HepG2 (cell line): ENCODE data around the gene AHCY. TPM values are rescaled to one million over a fixed set of nuclear protein-coding genes. Genes with fewer than 3 reads are reported as not detected.
A peak's percentile ranks its signal among the peaks of the same experiment; 100 is the strongest.

Experiments used
- HMGXB3 ChIP-seq: sonication (generic); formaldehyde crosslinking; IDR thresholded peaks from 2 replicates; pipeline ENCODE4 v1.4.0; 2020; ENCODE audit warnings: missing genetic modification reagents, borderline replicate concordance
- HNF4A ChIP-seq: sonication (generic); formaldehyde crosslinking; IDR thresholded peaks from 2 replicates; pipeline ENCODE4 v1.4.0; 2020; ENCODE audit warnings: missing genetic modification reagents
- MAX ChIP-seq: IDR thresholded peaks from 2 replicates; pipeline ENCODE4 v1.6.1; 2012; ENCODE audit warnings: inconsistent platforms
- NFIC ChIP-seq: IDR thresholded peaks from 2 replicates; pipeline ENCODE4 v1.6.1; 2012; ENCODE audit warnings: mild to moderate bottlenecking, low read length, inconsistent platforms
- RXRB ChIP-seq: IDR thresholded peaks from 2 replicates; pipeline ENCODE4 v1.6.1; 2016; ENCODE audit warnings: borderline replicate concordance, missing genetic modification reagents, missing compliant biosample characterization
- TOE1 ChIP-seq: sonication (generic); formaldehyde crosslinking; IDR thresholded peaks from 2 replicates; pipeline ENCODE4 v1.4.0; 2020; ENCODE audit warnings: mild to moderate bottlenecking, missing genetic modification reagents
- ZFP90 ChIP-seq: sonication (generic); formaldehyde crosslinking; IDR thresholded peaks from 2 replicates; pipeline ENCODE4 v1.8.0; 2022; ENCODE audit warnings: missing genetic modification reagents, mild to moderate bottlenecking, inconsistent platforms, borderline replicate concordance
- ZFP91 ChIP-seq: sonication (generic); formaldehyde crosslinking; IDR thresholded peaks from 2 replicates; pipeline ENCODE4 v1.9.0; 2022; ENCODE audit warnings: missing genetic modification reagents, mild to moderate bottlenecking, borderline replicate concordance
- ZNF367 ChIP-seq: sonication (generic); formaldehyde crosslinking; IDR thresholded peaks from 2 replicates; pipeline ENCODE4 v1.4.0; 2020; ENCODE audit warnings: missing genetic modification reagents, borderline replicate concordance
- ZNF512B ChIP-seq: sonication (generic); formaldehyde crosslinking; IDR thresholded peaks from 2 replicates; pipeline ENCODE4 v1.5.1; 2020; ENCODE audit warnings: missing genetic modification reagents, mild to moderate bottlenecking, borderline replicate concordance
- ZNF513 ChIP-seq: sonication (generic); formaldehyde crosslinking; conservative IDR thresholded peaks from 2 replicates; pipeline ENCODE4 v1.5.0; 2020; ENCODE audit warnings: missing genetic modification reagents
- ZNF784 ChIP-seq: sonication (generic); formaldehyde crosslinking; IDR thresholded peaks from 2 replicates; pipeline ENCODE4 v1.5.1; 2020; ENCODE audit warnings: missing genetic modification reagents, mild to moderate bottlenecking, borderline replicate concordance
- ZSCAN29 ChIP-seq: sonication (generic); formaldehyde crosslinking; conservative IDR thresholded peaks from 2 replicates; pipeline ENCODE4 v1.4.0; 2020; ENCODE audit warnings: mild to moderate bottlenecking, missing genetic modification reagents
- polyA plus RNA-seq, 8 experiments: library from polyadenylated mRNA; depleted of rRNA in 3 of 8; stranded (reverse) in 7 of 8; unstranded in 1 of 8; fragments of >200 nt; fragmentation: Illumina TruSeq in 4 of 8; extraction: Trizol in 4 of 8; gene quantifications; 2 replicates each; pipeline versions ENCODE4 v1.2.1 to v1.2.3, GENCODE V29; 2011 to 2016; ENCODE audit warnings: low read depth in 4 of 8, missing spikeins in 1 of 8, mixed read lengths in 1 of 8; ENCODE audit not compliant: insufficient read depth in 1 of 8
- total RNA-seq, 5 experiments: library from RNA; depleted of rRNA; stranded (reverse); fragments of >200 nt; fragmentation: Illumina TruSeq; extraction: Trizol; gene quantifications; 2 replicates each; pipeline ENCODE4 v1.2.3, GENCODE V29; 2016; ENCODE audit warnings: low read depth in 1 of 5
- TF ChIP-seq, protein P1 (sequence below): IDR thresholded peaks from 2 replicates; pipeline ENCODE4 v1.6.1; 2016; ENCODE audit warnings: mild to moderate bottlenecking

AHCY gene
- total and polyA plus RNA-seq, 2 of the 13 experiments (the other 11 are each of a cell fraction or from before 2014, with no cell fraction given): 407 to 419 TPM

GRCh38 chr20:34334654-34335407, 31.7 kb upstream of the AHCY start (continued):
- TF ChIP-seq ZNF784 (CRISPR knock-in tag): no peak
- TF ChIP-seq NFIC: no peak
- TF ChIP-seq RXRB: peak; percentile 32; the same call in 1 of the 2 replicates
- 0 out of 2 replicates have a peak, but pooled peaks have one; percentile 19 for TF ChIP-seq ZFP91 (CRISPR knock-in tag)
- no peak for TF ChIP-seq TOE1
- TF ChIP-seq ZSCAN29 (CRISPR knock-in tag): 0 out of 2 replicates have a peak, but pooled peaks have one; percentile 42
- TF ChIP-seq ZNF367 (CRISPR knock-in tag): no peak
- TF ChIP-seq HNF4A (CRISPR knock-in tag): peak; percentile 38
- no peak for TF ChIP-seq ZNF512B (CRISPR knock-in tag)
- 0 out of 2 replicates have a peak, but pooled peaks have one; percentile 53 for TF ChIP-seq HMGXB3 (CRISPR knock-in tag)
- 0 out of 2 replicates have a peak, but pooled peaks have one; percentile 13 for TF ChIP-seq ZNF513 (CRISPR knock-in tag)
- TF ChIP-seq MAX: no peak
- no peak for TF ChIP-seq ZFP90 (CRISPR knock-in tag)
- TF ChIP-seq, protein P1, sequence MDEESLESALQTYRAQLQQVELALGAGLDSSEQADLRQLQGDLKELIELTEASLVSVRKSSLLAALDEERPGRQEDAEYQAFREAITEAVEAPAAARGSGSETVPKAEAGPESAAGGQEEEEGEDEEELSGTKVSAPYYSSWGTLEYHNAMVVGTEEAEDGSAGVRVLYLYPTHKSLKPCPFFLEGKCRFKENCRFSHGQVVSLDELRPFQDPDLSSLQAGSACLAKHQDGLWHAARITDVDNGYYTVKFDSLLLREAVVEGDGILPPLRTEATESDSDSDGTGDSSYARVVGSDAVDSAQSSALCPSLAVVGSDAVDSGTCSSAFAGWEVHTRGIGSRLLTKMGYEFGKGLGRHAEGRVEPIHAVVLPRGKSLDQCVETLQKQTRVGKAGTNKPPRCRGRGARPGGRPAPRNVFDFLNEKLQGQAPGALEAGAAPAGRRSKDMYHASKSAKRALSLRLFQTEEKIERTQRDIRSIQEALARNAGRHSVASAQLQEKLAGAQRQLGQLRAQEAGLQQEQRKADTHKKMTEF (CRISPR knock-in tag): no peak
